Measurements from ENCODE around the gene CRYAB. TPM values are rescaled to one million over a fixed set of nuclear protein-coding genes. Genes with fewer than 3 reads are reported as not detected.
A peak's percentile ranks its signal among the peaks of the same experiment; 100 is the strongest.

CRYAB gene
- total RNA-seq, 4 donors from 2014 or later, result 763 to 2,291 (median 1,427) TPM

- Histone ChIP-seq H3K27me3 (no peaks in the 10 kb centered on the region), H3K4me3 (peak overlapping the region in 2 of 4 donors; percentile 11 to 37), H3K27ac (peak overlapping the region; percentile 91 to 94 (median 92)), H3K4me1 (peaks cover 61 to 70% of the 10 kb centered on the region in 2 donors), H3K9me3 (no peaks in the 10 kb centered on the region), H3K36me3 (no peaks in the 10 kb centered on the region)
- DNase-seq (no peak), ATAC-seq (no peak)
- in situ Hi-C loops (cut with MboI; ENCODE audit: low sequenced_read_pairs in 4 of 4) (no loop called here), intact Hi-C loops (cut with DNase I; ENCODE audit: low total_unique reads) (no loop called here)
- TF ChIP-seq, protein P1, sequence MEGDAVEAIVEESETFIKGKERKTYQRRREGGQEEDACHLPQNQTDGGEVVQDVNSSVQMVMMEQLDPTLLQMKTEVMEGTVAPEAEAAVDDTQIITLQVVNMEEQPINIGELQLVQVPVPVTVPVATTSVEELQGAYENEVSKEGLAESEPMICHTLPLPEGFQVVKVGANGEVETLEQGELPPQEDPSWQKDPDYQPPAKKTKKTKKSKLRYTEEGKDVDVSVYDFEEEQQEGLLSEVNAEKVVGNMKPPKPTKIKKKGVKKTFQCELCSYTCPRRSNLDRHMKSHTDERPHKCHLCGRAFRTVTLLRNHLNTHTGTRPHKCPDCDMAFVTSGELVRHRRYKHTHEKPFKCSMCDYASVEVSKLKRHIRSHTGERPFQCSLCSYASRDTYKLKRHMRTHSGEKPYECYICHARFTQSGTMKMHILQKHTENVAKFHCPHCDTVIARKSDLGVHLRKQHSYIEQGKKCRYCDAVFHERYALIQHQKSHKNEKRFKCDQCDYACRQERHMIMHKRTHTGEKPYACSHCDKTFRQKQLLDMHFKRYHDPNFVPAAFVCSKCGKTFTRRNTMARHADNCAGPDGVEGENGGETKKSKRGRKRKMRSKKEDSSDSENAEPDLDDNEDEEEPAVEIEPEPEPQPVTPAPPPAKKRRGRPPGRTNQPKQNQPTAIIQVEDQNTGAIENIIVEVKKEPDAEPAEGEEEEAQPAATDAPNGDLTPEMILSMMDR (IDR thresholded peaks at IDR 0.05 in 4 of 5, conservative IDR thresholded peaks at IDR 0.05 in 1 of 5), result no peak
- TF ChIP-seq POLR2A (IDR thresholded peaks at IDR 0.05), result no peak
Measured at GRCh38 chr11:111923951-111924350, 12.4 kb upstream of the CRYAB start.

DNA sequence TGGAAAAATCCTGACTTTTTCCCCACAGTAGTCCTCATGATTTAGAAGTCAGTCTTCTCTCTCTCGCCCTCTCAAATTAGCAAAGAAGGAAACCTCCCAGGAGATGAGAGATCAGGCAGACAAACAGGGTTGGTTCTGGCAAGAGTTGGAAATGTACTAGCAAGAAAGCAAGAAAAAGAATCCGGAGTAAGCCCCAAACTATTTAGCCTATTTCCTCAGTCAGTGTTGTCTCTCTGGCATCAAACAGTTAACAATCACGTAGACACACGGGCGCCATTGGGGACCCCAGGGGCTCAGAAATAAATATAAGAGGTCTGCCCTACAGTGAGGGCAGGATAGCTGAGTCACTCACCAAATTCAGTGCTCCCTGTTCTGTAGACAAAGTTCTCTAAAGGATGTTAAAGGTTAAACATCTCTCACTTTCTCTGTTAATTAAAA, 11.8 kb upstream of the CRYAB start:
- intact Hi-C loops (cut with DNase I; ENCODE audit: low total_unique reads) (no loop called here), in situ Hi-C loops (cut with MboI; ENCODE audit: low sequenced_read_pairs in 4 of 4) (no loop called here)
- DNase-seq (no peak), ATAC-seq (peak in 1 of 2 donors; percentile 14)
- H3K9me3 ChIP-seq, result no peaks in the 10 kb centered on the region
- peak overlapping the region; percentile 91 to 94 (median 92) for H3K27ac ChIP-seq
- H3K4me3 ChIP-seq, result peak overlapping the region; percentile 11 to 37 (median 30)
- peaks cover 61 to 75% of the 10 kb centered on the region in 2 donors for H3K4me1 ChIP-seq
- no peaks in the 10 kb centered on the region for H3K27me3 ChIP-seq
- no peak for TF ChIP-seq POLR2A (IDR thresholded peaks at IDR 0.05)
- TF ChIP-seq, protein P1 (IDR thresholded peaks at IDR 0.05 in 4 of 5, conservative IDR thresholded peaks at IDR 0.05 in 1 of 5), result no peak
- H3K36me3 ChIP-seq, result no peaks in the 10 kb centered on the region

DNA sequence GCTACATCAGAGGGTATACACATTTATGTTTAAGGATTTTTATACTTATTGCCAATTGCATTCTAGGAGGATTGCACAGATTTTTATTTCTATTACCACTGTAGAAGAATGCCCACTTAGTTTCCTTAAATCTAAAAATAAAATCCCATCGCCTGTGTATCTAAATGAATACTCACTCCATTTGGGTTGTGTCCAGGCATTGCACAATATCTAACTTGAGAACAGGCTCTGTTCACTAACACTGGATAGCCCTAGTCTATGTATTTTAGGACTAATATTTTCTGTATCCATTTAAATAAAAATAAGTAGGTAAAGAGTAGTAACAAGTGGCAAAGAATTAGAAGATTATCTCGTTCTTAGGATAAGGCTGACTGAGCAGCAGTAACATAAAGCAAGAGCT, 11.2 kb upstream of the CRYAB start:
- H3K4me3 ChIP-seq, result peak overlapping the region; percentile 11 to 37 (median 30)
- no peaks in the 10 kb centered on the region for H3K27me3 ChIP-seq
- peak; percentile 61 to 86 for DNase-seq
- no peaks in the 10 kb centered on the region for H3K9me3 ChIP-seq
- TF ChIP-seq, protein P1 (IDR thresholded peaks at IDR 0.05 in 4 of 5, conservative IDR thresholded peaks at IDR 0.05 in 1 of 5), result no peak
- TF ChIP-seq POLR2A (IDR thresholded peaks at IDR 0.05), result no peak
- peak overlapping the region; percentile 91 to 94 (median 92) for H3K27ac ChIP-seq
- in situ Hi-C loops (cut with MboI; ENCODE audit: low sequenced_read_pairs in 4 of 4), result no loop called here
- H3K4me1 ChIP-seq, result peaks cover 67 to 79% of the 10 kb centered on the region in 2 donors
- peak; percentile 45 to 59 for ATAC-seq
- intact Hi-C loops (cut with DNase I; ENCODE audit: low total_unique reads), result no loop called here
- no peaks in the 10 kb centered on the region for H3K36me3 ChIP-seq

GRCh38 chr11:111921541-111922230, 10.1 kb upstream of the CRYAB start:
- H3K27me3 ChIP-seq, result no peaks in the 10 kb centered on the region
- no peaks in the 10 kb centered on the region for H3K36me3 ChIP-seq
- in situ Hi-C loops (cut with MboI; ENCODE audit: low sequenced_read_pairs in 4 of 4), result no loop called here
- peak overlapping the region; percentile 91 to 94 (median 92) for H3K27ac ChIP-seq
- no peak overlapping the region for H3K4me3 ChIP-seq
- DNase-seq, result no peak
- H3K4me1 ChIP-seq, result peaks cover 72 to 82% of the 10 kb centered on the region in 2 donors
- intact Hi-C loops (cut with DNase I; ENCODE audit: low total_unique reads), result no loop called here
- no peak for ATAC-seq
- no peak for TF ChIP-seq POLR2A (IDR thresholded peaks at IDR 0.05)
- TF ChIP-seq, protein P1 (IDR thresholded peaks at IDR 0.05 in 4 of 5, conservative IDR thresholded peaks at IDR 0.05 in 1 of 5), result no peak
- H3K9me3 ChIP-seq, result no peaks in the 10 kb centered on the region

Measured in gastrocnemius medialis (tissue), 4 donors.